Measurements from ENCODE around the gene UBE2G2.

UBE2G2 gene

GRCh38 chr21:44732263-44732662 lies 69.4 kb downstream of the UBE2G2 start:
- H3K27me3 Mint-ChIP-seq: no peaks in the 10 kb centered on the region
- H3K9me3 Mint-ChIP-seq (ENCODE audit: low read depth): no peaks in the 10 kb centered on the region
- no peak overlapping the region for H3K27ac Mint-ChIP-seq
- H3K4me1 Mint-ChIP-seq (ENCODE audit: low read depth): no peaks in the 10 kb centered on the region
- H3K36me3 Mint-ChIP-seq: no peaks in the 10 kb centered on the region
- no peak overlapping the region for H3K4me3 Mint-ChIP-seq

- Mint-ChIP-seq H3K27ac (no peak overlapping the region), H3K4me3 (no peak overlapping the region)
Observed at GRCh38 chr21:44730951-44731579, 70.6 kb downstream of the UBE2G2 start.

GRCh38 chr21:44730028-44730395 lies 71.6 kb downstream of the UBE2G2 start:
- H3K27me3 Mint-ChIP-seq: no peaks in the 10 kb centered on the region
- no peaks in the 10 kb centered on the region for H3K9me3 Mint-ChIP-seq (ENCODE audit: low read depth)
- no peaks in the 10 kb centered on the region for H3K36me3 Mint-ChIP-seq
- H3K4me1 Mint-ChIP-seq (ENCODE audit: low read depth): no peaks in the 10 kb centered on the region
- H3K4me3 Mint-ChIP-seq: no peak overlapping the region
- no peak overlapping the region for H3K27ac Mint-ChIP-seq

More at GRCh38 chr21:44730951-44731579, 70.6 kb downstream of the UBE2G2 start:
- no peaks in the 10 kb centered on the region for H3K9me3 Mint-ChIP-seq (ENCODE audit: low read depth)
- no peaks in the 10 kb centered on the region for H3K27me3 Mint-ChIP-seq
- H3K4me1 Mint-ChIP-seq (ENCODE audit: low read depth): no peaks in the 10 kb centered on the region
- no peaks in the 10 kb centered on the region for H3K36me3 Mint-ChIP-seq

- Mint-ChIP-seq H3K9me3 (ENCODE audit: low read depth) (no peaks in the 10 kb centered on the region), H3K36me3 (no peaks in the 10 kb centered on the region), H3K27ac (no peak overlapping the region), H3K27me3 (no peaks in the 10 kb centered on the region), H3K4me1 (ENCODE audit: low read depth) (no peaks in the 10 kb centered on the region), H3K4me3 (no peak overlapping the region)
Observed at GRCh38 chr21:44729336-44730027, 72.1 kb downstream of the UBE2G2 start.

GRCh38 chr21:44728716-44729115 lies 72.9 kb downstream of the UBE2G2 start:
- H3K4me3 Mint-ChIP-seq: no peak overlapping the region
- H3K27me3 Mint-ChIP-seq: no peaks in the 10 kb centered on the region
- no peaks in the 10 kb centered on the region for H3K36me3 Mint-ChIP-seq
- H3K9me3 Mint-ChIP-seq (ENCODE audit: low read depth): no peaks in the 10 kb centered on the region
- H3K4me1 Mint-ChIP-seq (ENCODE audit: low read depth): peaks cover 3% of the 10 kb centered on the region
- no peak overlapping the region for H3K27ac Mint-ChIP-seq

DNA sequence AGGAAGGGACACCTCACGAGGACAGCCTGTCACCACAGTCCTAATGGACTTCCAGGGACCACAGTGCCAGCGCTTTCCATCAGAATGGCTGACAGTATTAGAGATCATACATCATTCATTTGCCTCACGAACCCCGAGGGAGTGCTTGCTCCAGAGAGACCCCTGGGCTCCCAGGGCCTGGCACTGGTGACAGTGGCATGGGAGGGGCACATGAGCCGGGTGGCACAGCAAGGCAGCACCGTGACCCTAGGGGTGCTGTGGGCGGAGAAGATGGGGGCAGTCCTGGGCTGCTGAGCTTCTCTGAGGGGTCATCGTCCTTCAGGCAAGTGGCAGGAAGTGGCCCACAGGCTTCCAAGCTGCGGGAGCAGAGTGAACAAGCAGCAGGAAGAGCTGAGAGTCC lies 73.9 kb downstream of the UBE2G2 start:
- Mint-ChIP-seq H3K36me3 (no peaks in the 10 kb centered on the region), H3K27me3 (no peaks in the 10 kb centered on the region), H3K9me3 (ENCODE audit: low read depth) (no peaks in the 10 kb centered on the region), H3K4me3 (no peak overlapping the region), H3K27ac (no peak overlapping the region), H3K4me1 (ENCODE audit: low read depth) (peaks cover 9% of the 10 kb centered on the region)

GRCh38 chr21:44727321-44727720 lies 74.3 kb downstream of the UBE2G2 start:
- Mint-ChIP-seq H3K4me3 (no peak overlapping the region), H3K27ac (no peak overlapping the region), H3K27me3 (no peaks in the 10 kb centered on the region), H3K36me3 (no peaks in the 10 kb centered on the region), H3K9me3 (ENCODE audit: low read depth) (no peaks in the 10 kb centered on the region), H3K4me1 (ENCODE audit: low read depth) (peaks cover 11% of the 10 kb centered on the region)

DNA sequence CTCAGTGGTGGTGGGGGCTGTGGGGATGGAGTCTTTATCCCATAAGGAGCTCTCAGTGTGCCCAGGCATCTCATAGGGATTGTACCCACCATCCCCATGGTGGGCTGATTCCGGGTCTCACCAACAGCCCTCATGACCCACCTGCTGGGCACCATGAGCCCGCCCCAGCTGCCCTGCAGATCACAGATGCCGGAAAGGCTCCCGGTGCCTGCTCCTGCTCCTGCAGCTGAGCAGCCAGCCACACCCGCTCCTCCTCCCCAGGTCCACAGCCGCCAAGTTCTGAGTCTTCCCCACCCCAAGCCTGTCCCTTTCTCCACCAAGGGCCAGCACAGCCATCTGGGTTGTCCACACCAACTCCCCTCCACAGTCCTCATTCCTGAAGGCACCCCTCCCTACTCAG lies 74.8 kb downstream of the UBE2G2 start:
- H3K27me3 Mint-ChIP-seq: no peaks in the 10 kb centered on the region
- H3K4me1 Mint-ChIP-seq (ENCODE audit: low read depth): peaks cover 11% of the 10 kb centered on the region
- no peak overlapping the region for H3K4me3 Mint-ChIP-seq
- no peaks in the 10 kb centered on the region for H3K36me3 Mint-ChIP-seq
- H3K9me3 Mint-ChIP-seq (ENCODE audit: low read depth): no peaks in the 10 kb centered on the region
- H3K27ac Mint-ChIP-seq: no peak overlapping the region

- Mint-ChIP-seq H3K9me3 (ENCODE audit: low read depth) (no peaks in the 10 kb centered on the region), H3K27ac (no peak overlapping the region), H3K4me3 (no peak overlapping the region), H3K36me3 (no peaks in the 10 kb centered on the region), H3K4me1 (ENCODE audit: low read depth) (peaks cover 11% of the 10 kb centered on the region), H3K27me3 (no peaks in the 10 kb centered on the region)
Observed at GRCh38 chr21:44724926-44725325, 76.7 kb downstream of the UBE2G2 start.

GRCh38 chr21:44724196-44724595 lies 77.4 kb downstream of the UBE2G2 start:
- H3K4me3 Mint-ChIP-seq: peak overlapping the region; percentile 44
- peaks cover 11% of the 10 kb centered on the region for H3K4me1 Mint-ChIP-seq (ENCODE audit: low read depth)
- H3K9me3 Mint-ChIP-seq (ENCODE audit: low read depth): no peaks in the 10 kb centered on the region
- H3K27me3 Mint-ChIP-seq: no peaks in the 10 kb centered on the region
- H3K36me3 Mint-ChIP-seq: no peaks in the 10 kb centered on the region
- H3K27ac Mint-ChIP-seq: no peak overlapping the region

DNA sequence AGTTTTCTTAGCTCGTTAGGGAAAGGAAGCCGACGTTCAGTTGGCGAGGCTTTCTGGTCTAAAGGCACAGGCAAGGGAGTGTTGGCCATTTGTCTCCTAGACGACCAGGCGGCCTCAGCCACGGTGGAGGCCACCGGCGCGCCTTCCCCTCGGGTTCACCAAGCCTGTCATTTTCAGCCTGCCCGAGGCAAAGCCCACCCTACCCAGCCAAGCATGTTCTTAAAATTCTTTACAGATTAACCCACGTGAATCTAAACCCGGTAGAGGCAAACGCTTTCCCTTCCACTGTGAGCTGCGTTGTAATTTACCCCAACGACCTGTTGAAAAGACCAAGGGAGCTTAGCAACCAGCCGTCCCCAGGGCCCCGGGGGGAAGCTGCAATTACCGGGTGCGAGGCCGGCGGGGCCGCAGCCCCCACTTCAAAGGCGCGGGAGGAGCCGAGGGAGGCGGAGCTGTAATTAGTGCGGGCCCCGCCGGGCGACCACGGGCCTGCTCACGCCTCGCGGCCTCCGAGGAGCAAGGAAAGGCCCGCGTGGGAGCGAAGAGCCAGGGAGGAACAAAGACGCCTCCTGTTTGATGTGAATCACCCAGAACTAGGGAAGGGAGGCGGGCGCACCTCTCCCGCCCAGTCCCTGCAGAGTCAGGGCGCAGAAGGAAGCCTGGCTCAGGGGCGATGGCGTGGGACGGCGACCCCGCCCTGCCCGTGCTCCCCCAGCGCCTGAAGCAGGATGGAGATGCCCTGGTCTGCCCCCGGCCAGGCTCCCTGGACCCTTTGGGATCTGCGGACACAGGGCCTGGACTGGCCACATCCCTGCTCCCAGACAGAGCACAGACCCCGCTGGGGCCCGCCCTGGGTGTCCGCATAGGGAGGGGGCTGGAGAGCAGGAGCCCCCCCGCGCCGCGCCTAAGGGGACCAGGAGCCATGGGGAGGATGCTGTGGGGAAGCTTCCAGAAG lies 78.2 kb downstream of the UBE2G2 start:
- no peaks in the 10 kb centered on the region for H3K9me3 Mint-ChIP-seq (ENCODE audit: low read depth)
- H3K4me3 Mint-ChIP-seq: peak overlapping the region; percentile 79
- no peaks in the 10 kb centered on the region for H3K27me3 Mint-ChIP-seq
- H3K4me1 Mint-ChIP-seq (ENCODE audit: low read depth): peaks cover 11% of the 10 kb centered on the region
- H3K27ac Mint-ChIP-seq: no peak overlapping the region
- H3K36me3 Mint-ChIP-seq: no peaks in the 10 kb centered on the region

- H3K4me3 Mint-ChIP-seq: peak overlapping the region; percentile 79
- H3K27ac Mint-ChIP-seq: no peak overlapping the region
- no peaks in the 10 kb centered on the region for H3K27me3 Mint-ChIP-seq
- H3K4me1 Mint-ChIP-seq (ENCODE audit: low read depth): peaks cover 11% of the 10 kb centered on the region
- H3K36me3 Mint-ChIP-seq: no peaks in the 10 kb centered on the region
- H3K9me3 Mint-ChIP-seq (ENCODE audit: low read depth): no peaks in the 10 kb centered on the region
Observed at GRCh38 chr21:44722731-44723130, 78.9 kb downstream of the UBE2G2 start.

- Mint-ChIP-seq H3K4me3 (no peak overlapping the region), H3K36me3 (no peaks in the 10 kb centered on the region), H3K27ac (no peak overlapping the region), H3K9me3 (ENCODE audit: low read depth) (peaks cover 3% of the 10 kb centered on the region), H3K27me3 (peaks cover 6% of the 10 kb centered on the region), H3K4me1 (ENCODE audit: low read depth) (peaks cover 11% of the 10 kb centered on the region)
Observed at GRCh38 chr21:44720170-44720569, 81.5 kb downstream of the UBE2G2 start.

Data from activated naive CD8-positive, alpha-beta T cell (primary cell).